Upper lobe of right lung (tissue), 1 donor: ENCODE measurements around the gene PAX4. TPM values are rescaled to one million over a fixed set of nuclear protein-coding genes. Genes with fewer than 3 reads are reported as not detected.

Source experiments
- ATAC-seq: fragments of 200-7000 bp; cut with Tn5 transposase; one replicate; pipeline ENCODE4 v1.9.1; 2020; ENCODE audit warnings: mild to moderate bottlenecking, moderate library complexity
- DNase-seq: peaks from one replicate; pipeline ENCODE4 v3.0.0-alpha.2; 2020
- H3K27ac ChIP-seq: fragments of 200-600 bp; one replicate; pipeline ENCODE4 v1.8.0; 2022
- H3K27me3 ChIP-seq: fragments of 200-600 bp; one replicate; pipeline ENCODE4 v1.8.0; 2022; ENCODE audit warnings: mild to moderate bottlenecking
- H3K36me3 ChIP-seq: fragments of 200-600 bp; one replicate; pipeline ENCODE4 v1.8.0; 2022
- H3K4me1 ChIP-seq: fragments of 200-600 bp; one replicate; pipeline ENCODE4 v1.8.0; 2022
- H3K4me3 ChIP-seq: fragments of 200-600 bp; one replicate; pipeline ENCODE4 v1.8.0; 2022; ENCODE audit warnings: mild to moderate bottlenecking
- H3K9me3 ChIP-seq: fragments of 200-600 bp; one replicate; pipeline ENCODE4 v1.8.0; 2022
- CTCF ChIP-seq: fragments of 200-600 bp; IDR thresholded peaks from one replicate; pipeline ENCODE4 v1.8.0; 2022; ENCODE audit warnings: antibody characterized with exemption
- intact Hi-C: fragments of 100-400 bp; cut with DNase I; formaldehyde crosslinking; loops from one replicate; pipeline ENCODE4 v1.11.0; 2022
- total RNA-seq: library from RNA; stranded (reverse); fragmentation: NEBNext Ultra II Directional; extraction: Animal tissue kit (Norgen Biotek cat#: 25700); gene quantifications from one replicate; pipeline ENCODE4 v1.2.1, GENCODE V29; 2021
- donor health status: DM: no; HTN: yes; CAD: no; lungs with severe emphysema.

The PAX4 gene
- total RNA-seq, 1 donor from 2014 or later: not detected

GRCh38 chr7:127612263-127612662, 5.7 kb downstream of the PAX4 start:
- Histone ChIP-seq H3K36me3 (no peaks in the 10 kb centered on the region), H3K4me3 (no peak overlapping the region), H3K27ac (no peak overlapping the region), H3K4me1 (no peaks in the 10 kb centered on the region), H3K9me3 (no peaks in the 10 kb centered on the region), H3K27me3 (peaks cover 2% of the 10 kb centered on the region)
- no peak for DNase-seq
- no peak for ATAC-seq
- intact Hi-C loops: no loop called here
- TF ChIP-seq CTCF: no peak

GRCh38 chr7:127609297-127609696, 8.6 kb downstream of the PAX4 start:
- Histone ChIP-seq H3K36me3 (no peaks in the 10 kb centered on the region), H3K4me1 (no peaks in the 10 kb centered on the region), H3K27ac (no peak overlapping the region), H3K27me3 (no peaks in the 10 kb centered on the region), H3K4me3 (no peak overlapping the region), H3K9me3 (no peaks in the 10 kb centered on the region)
- intact Hi-C loops: no loop called here
- DNase-seq (no peak), ATAC-seq (no peak)
- TF ChIP-seq CTCF: no peak

GRCh38 chr7:127608446-127608845, 9.5 kb downstream of the PAX4 start:
- intact Hi-C loops: no loop called here
- H3K9me3 ChIP-seq: no peaks in the 10 kb centered on the region
- no peak overlapping the region for H3K27ac ChIP-seq
- H3K36me3 ChIP-seq: no peaks in the 10 kb centered on the region
- no peak for ATAC-seq
- no peak for TF ChIP-seq CTCF
- no peaks in the 10 kb centered on the region for H3K27me3 ChIP-seq
- no peak for DNase-seq
- no peaks in the 10 kb centered on the region for H3K4me1 ChIP-seq
- H3K4me3 ChIP-seq: no peak overlapping the region

- DNase-seq (no peak), ATAC-seq (no peak)
- TF ChIP-seq CTCF: no peak
- Histone ChIP-seq H3K4me1 (no peaks in the 10 kb centered on the region), H3K9me3 (no peaks in the 10 kb centered on the region), H3K27me3 (no peaks in the 10 kb centered on the region), H3K36me3 (no peaks in the 10 kb centered on the region), H3K4me3 (no peak overlapping the region), H3K27ac (no peak overlapping the region)
- intact Hi-C loops: no loop called here
Observed at GRCh38 chr7:127600885-127601284, 17.1 kb downstream of the PAX4 start.

- ATAC-seq: peak; percentile 17
- H3K27me3 ChIP-seq: no peaks in the 10 kb centered on the region
- no peaks in the 10 kb centered on the region for H3K9me3 ChIP-seq
- H3K36me3 ChIP-seq: no peaks in the 10 kb centered on the region
- H3K27ac ChIP-seq: no peak overlapping the region
- H3K4me3 ChIP-seq: no peak overlapping the region
- TF ChIP-seq CTCF: peak; percentile 27
- intact Hi-C loops: no loop called here
- no peak for DNase-seq
- H3K4me1 ChIP-seq: no peaks in the 10 kb centered on the region
Observed at GRCh38 chr7:127598318-127598717, 19.6 kb downstream of the PAX4 start.

- no peak for DNase-seq
- H3K27ac ChIP-seq: no peak overlapping the region
- no peaks in the 10 kb centered on the region for H3K4me1 ChIP-seq
- TF ChIP-seq CTCF: no peak
- no peak for ATAC-seq
- H3K9me3 ChIP-seq: no peaks in the 10 kb centered on the region
- intact Hi-C loops: no loop called here
- no peak overlapping the region for H3K4me3 ChIP-seq
- no peaks in the 10 kb centered on the region for H3K27me3 ChIP-seq
- H3K36me3 ChIP-seq: peaks cover 15% of the 10 kb centered on the region
Observed at GRCh38 chr7:127595737-127596136, 22.2 kb downstream of the PAX4 start.
